HEK293 (cell line): ENCODE results near the gene SLC30A7.

Experiments
- EGR2 ChIP-seq: fragments of 450-650 bp; formaldehyde crosslinking; IDR thresholded peaks from 2 replicates; pipeline ENCODE4 v1.5.1; 2016; ENCODE audit warnings: low read depth, missing biosample characterization, missing genetic modification characterization
- GLIS2 ChIP-seq: fragments of 450-650 bp; formaldehyde crosslinking; IDR thresholded peaks from 2 replicates; pipeline ENCODE4 v1.5.1; 2016; ENCODE audit warnings: missing biosample characterization, missing genetic modification characterization
- KLF10 ChIP-seq: fragments of 450-650 bp; IDR thresholded peaks from 2 replicates; pipeline ENCODE4 v1.5.1; 2018; ENCODE audit warnings: missing biosample characterization, mild to moderate bottlenecking, missing genetic modification characterization
- MEIS1 ChIP-seq: sonication (generic); formaldehyde crosslinking; IDR thresholded peaks from 2 replicates; pipeline ENCODE4 v1.8.1; 2022; ENCODE audit warnings: missing genetic modification reagents, mild to moderate bottlenecking, borderline replicate concordance
- MYNN ChIP-seq: fragments of 450-650 bp; formaldehyde crosslinking; IDR thresholded peaks from 2 replicates; pipeline ENCODE4 v1.5.1; 2016; ENCODE audit warnings: missing biosample characterization, missing genetic modification characterization, borderline replicate concordance
- SP2 ChIP-seq: fragments of 450-650 bp; formaldehyde crosslinking; IDR thresholded peaks from 2 replicates; pipeline ENCODE4 v1.5.1; 2016; ENCODE audit warnings: missing biosample characterization, missing genetic modification characterization
- YY1 ChIP-seq: fragments of 450-650 bp; formaldehyde crosslinking; IDR thresholded peaks from 2 replicates; pipeline ENCODE4 v1.5.1; 2018; ENCODE audit warnings: missing biosample characterization, missing genetic modification characterization
- ZBTB8A ChIP-seq: fragments of 450-650 bp; formaldehyde crosslinking; IDR thresholded peaks from 2 replicates; pipeline ENCODE4 v1.5.1; 2016; ENCODE audit warnings: missing biosample characterization, missing genetic modification characterization
- ZEB2 ChIP-seq: fragments of 450-650 bp; formaldehyde crosslinking; IDR thresholded peaks from 2 replicates; pipeline ENCODE4 v1.5.1; 2016; ENCODE audit warnings: missing biosample characterization, missing genetic modification characterization
- ZNF114 ChIP-seq: fragments of 450-650 bp; formaldehyde crosslinking; IDR thresholded peaks from 2 replicates; pipeline ENCODE4 v1.5.0; 2017; ENCODE audit warnings: missing biosample characterization, missing genetic modification characterization
- ZNF221 ChIP-seq: fragments of 450-650 bp; formaldehyde crosslinking; IDR thresholded peaks from 2 replicates; pipeline ENCODE4 v1.5.1; 2017; ENCODE audit warnings: missing biosample characterization, missing genetic modification characterization, borderline replicate concordance
- ZNF501 ChIP-seq: fragments of 450-650 bp; formaldehyde crosslinking; IDR thresholded peaks from 2 replicates; pipeline ENCODE4 v1.5.1; 2016; ENCODE audit warnings: missing biosample characterization, missing genetic modification characterization
- ZNF585B ChIP-seq: fragments of 450-650 bp; formaldehyde crosslinking; IDR thresholded peaks from 2 replicates; pipeline ENCODE4 v1.5.1; 2016; ENCODE audit warnings: missing biosample characterization, missing genetic modification characterization
- ZNF76 ChIP-seq: fragments of 450-650 bp; formaldehyde crosslinking; IDR thresholded peaks from 2 replicates; pipeline ENCODE4; 2016; ENCODE audit warnings: low read depth, missing biosample characterization, missing genetic modification characterization, borderline replicate concordance
- TF ChIP-seq, protein P1 (sequence below): fragments of 450-650 bp; formaldehyde crosslinking; conservative IDR thresholded peaks from 2 replicates; pipeline ENCODE4 v1.5.1; 2016; ENCODE audit warnings: low read depth, missing biosample characterization, missing genetic modification characterization
- TF ChIP-seq, protein P2 (sequence below): fragments of 450-650 bp; formaldehyde crosslinking; IDR thresholded peaks from 2 replicates; pipeline ENCODE4 v1.5.1; 2016; ENCODE audit warnings: missing biosample characterization, missing genetic modification characterization
- TF ChIP-seq, protein P3 (sequence below): fragments of 450-650 bp; formaldehyde crosslinking; IDR thresholded peaks from 2 replicates; pipeline ENCODE4 v1.5.1; 2016; ENCODE audit warnings: missing biosample characterization, missing genetic modification characterization
- TF ChIP-seq, protein P4 (sequence below): fragments of 450-650 bp; formaldehyde crosslinking; optimal IDR thresholded peaks from 2 replicates; pipeline ENCODE3; 2016; ENCODE audit warnings: missing biosample characterization, mild to moderate bottlenecking, missing genetic modification characterization
- TF ChIP-seq, protein P5 (sequence below): fragments of 450-650 bp; formaldehyde crosslinking; conservative IDR thresholded peaks from 2 replicates; pipeline ENCODE4 v1.5.1; 2016; ENCODE audit warnings: low read depth, missing biosample characterization, missing genetic modification characterization
- TF ChIP-seq, protein P6 (sequence below): fragments of 450-650 bp; IDR thresholded peaks from 2 replicates; pipeline ENCODE4 v1.5.1; 2018; ENCODE audit warnings: missing biosample characterization, mild to moderate bottlenecking, missing genetic modification characterization

The SLC30A7 gene

DNA sequence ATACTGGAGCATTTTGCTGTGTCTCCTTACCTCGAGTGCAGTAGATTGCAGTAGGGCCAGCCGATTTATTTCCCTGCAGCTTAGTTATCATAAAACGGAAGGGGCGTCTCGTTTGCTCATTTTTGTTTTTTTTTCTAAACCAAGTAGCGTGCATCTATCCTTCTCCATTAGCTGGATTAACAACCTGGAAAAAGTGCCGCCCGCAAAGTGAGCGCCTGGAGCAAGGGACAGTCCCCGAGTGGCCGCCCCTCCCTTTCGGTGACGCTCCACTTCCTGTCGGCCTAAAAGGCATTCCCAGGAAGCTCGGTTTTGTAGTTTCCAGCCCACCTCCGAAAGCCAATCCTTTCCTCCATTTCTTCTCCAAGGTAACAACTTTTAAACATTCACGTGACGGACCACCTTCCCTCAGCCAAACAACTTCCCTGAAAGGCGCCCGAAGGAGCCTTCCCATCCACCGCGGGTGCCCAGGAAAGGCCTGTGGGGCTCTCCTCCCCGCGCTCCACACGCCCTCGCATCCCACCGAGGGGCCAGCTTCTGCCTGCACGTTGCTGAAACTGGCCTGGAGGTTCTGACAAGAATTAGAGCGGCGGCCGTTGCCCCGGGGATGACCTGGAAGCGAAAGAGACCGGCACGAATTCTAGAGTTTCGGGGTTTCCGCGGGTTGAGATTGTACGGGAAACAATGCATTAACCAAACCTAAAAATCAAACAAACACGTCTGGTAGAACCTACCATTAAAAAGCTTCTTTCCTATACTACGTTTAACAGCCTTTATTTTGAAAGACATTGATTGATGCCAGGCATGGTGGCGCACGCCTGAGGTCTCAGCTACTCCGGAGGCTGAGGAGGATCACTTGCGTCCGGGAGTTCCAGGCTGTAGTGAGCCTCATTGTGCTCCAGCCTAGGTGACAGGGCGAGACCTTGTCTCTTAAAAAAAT is 1.0 kb upstream of the SLC30A7 start, which contains the start of gene EXTL2 (continued):
- TF ChIP-seq, protein P1, sequence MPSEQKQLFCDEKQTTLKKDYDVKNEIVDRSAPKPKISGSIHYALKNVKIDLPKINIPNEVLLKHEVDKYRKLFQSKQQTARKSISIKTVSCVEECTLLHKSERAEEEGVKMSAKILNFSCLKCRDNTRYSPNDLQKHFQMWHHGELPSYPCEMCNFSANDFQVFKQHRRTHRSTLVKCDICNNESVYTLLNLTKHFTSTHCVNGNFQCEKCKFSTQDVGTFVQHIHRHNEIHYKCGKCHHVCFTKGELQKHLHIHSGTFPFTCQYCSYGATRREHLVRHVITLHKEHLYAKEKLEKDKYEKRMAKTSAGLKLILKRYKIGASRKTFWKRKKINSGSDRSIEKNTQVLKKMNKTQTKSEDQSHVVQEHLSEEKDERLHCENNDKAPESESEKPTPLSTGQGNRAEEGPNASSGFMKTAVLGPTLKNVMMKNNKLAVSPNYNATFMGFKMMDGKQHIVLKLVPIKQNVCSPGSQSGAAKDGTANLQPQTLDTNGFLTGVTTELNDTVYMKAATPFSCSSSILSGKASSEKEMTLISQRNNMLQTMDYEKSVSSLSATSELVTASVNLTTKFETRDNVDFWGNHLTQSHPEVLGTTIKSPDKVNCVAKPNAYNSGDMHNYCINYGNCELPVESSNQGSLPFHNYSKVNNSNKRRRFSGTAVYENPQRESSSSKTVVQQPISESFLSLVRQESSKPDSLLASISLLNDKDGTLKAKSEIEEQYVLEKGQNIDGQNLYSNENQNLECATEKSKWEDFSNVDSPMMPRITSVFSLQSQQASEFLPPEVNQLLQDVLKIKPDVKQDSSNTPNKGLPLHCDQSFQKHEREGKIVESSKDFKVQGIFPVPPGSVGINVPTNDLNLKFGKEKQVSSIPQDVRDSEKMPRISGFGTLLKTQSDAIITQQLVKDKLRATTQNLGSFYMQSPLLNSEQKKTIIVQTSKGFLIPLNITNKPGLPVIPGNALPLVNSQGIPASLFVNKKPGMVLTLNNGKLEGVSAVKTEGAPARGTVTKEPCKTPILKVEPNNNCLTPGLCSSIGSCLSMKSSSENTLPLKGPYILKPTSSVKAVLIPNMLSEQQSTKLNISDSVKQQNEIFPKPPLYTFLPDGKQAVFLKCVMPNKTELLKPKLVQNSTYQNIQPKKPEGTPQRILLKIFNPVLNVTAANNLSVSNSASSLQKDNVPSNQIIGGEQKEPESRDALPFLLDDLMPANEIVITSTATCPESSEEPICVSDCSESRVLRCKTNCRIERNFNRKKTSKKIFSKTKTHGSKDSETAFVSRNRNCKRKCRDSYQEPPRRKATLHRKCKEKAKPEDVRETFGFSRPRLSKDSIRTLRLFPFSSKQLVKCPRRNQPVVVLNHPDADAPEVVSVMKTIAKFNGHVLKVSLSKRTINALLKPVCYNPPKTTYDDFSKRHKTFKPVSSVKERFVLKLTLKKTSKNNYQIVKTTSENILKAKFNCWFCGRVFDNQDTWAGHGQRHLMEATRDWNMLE, result peak; percentile 49
- TF ChIP-seq MYNN, result peak; percentile 92
- no peak for TF ChIP-seq ZNF114 (tag by site-specific recombination)
- TF ChIP-seq, protein P2, sequence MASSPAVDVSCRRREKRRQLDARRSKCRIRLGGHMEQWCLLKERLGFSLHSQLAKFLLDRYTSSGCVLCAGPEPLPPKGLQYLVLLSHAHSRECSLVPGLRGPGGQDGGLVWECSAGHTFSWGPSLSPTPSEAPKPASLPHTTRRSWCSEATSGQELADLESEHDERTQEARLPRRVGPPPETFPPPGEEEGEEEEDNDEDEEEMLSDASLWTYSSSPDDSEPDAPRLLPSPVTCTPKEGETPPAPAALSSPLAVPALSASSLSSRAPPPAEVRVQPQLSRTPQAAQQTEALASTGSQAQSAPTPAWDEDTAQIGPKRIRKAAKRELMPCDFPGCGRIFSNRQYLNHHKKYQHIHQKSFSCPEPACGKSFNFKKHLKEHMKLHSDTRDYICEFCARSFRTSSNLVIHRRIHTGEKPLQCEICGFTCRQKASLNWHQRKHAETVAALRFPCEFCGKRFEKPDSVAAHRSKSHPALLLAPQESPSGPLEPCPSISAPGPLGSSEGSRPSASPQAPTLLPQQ, result 0 out of 2 replicates have a peak, but pooled peaks have one; percentile 24
- peak; percentile 95 for TF ChIP-seq ZBTB8A
- TF ChIP-seq ZNF76, result peak; percentile 95
- TF ChIP-seq MEIS1, result no peak
- peak; percentile 77; the same call in 1 of the 2 replicates for TF ChIP-seq ZEB2 (tag by site-specific recombination)
- TF ChIP-seq EGR2 (tag by site-specific recombination), result peak; percentile 62
- TF ChIP-seq ZNF585B (tag by site-specific recombination), result no peak
- no peak for TF ChIP-seq ZNF221 (tag by site-specific recombination)
- peak; percentile 68 for TF ChIP-seq GLIS2 (tag by site-specific recombination)
- 0 out of 2 replicates have a peak, but pooled peaks have one; percentile 51 for TF ChIP-seq YY1 (tag by site-specific recombination)
- TF ChIP-seq, protein P3, sequence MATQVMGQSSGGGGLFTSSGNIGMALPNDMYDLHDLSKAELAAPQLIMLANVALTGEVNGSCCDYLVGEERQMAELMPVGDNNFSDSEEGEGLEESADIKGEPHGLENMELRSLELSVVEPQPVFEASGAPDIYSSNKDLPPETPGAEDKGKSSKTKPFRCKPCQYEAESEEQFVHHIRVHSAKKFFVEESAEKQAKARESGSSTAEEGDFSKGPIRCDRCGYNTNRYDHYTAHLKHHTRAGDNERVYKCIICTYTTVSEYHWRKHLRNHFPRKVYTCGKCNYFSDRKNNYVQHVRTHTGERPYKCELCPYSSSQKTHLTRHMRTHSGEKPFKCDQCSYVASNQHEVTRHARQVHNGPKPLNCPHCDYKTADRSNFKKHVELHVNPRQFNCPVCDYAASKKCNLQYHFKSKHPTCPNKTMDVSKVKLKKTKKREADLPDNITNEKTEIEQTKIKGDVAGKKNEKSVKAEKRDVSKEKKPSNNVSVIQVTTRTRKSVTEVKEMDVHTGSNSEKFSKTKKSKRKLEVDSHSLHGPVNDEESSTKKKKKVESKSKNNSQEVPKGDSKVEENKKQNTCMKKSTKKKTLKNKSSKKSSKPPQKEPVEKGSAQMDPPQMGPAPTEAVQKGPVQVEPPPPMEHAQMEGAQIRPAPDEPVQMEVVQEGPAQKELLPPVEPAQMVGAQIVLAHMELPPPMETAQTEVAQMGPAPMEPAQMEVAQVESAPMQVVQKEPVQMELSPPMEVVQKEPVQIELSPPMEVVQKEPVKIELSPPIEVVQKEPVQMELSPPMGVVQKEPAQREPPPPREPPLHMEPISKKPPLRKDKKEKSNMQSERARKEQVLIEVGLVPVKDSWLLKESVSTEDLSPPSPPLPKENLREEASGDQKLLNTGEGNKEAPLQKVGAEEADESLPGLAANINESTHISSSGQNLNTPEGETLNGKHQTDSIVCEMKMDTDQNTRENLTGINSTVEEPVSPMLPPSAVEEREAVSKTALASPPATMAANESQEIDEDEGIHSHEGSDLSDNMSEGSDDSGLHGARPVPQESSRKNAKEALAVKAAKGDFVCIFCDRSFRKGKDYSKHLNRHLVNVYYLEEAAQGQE (tag by site-specific recombination), result peak; percentile 89
- peak; percentile 82 for TF ChIP-seq KLF10 (tag by site-specific recombination)
- TF ChIP-seq, protein P4, sequence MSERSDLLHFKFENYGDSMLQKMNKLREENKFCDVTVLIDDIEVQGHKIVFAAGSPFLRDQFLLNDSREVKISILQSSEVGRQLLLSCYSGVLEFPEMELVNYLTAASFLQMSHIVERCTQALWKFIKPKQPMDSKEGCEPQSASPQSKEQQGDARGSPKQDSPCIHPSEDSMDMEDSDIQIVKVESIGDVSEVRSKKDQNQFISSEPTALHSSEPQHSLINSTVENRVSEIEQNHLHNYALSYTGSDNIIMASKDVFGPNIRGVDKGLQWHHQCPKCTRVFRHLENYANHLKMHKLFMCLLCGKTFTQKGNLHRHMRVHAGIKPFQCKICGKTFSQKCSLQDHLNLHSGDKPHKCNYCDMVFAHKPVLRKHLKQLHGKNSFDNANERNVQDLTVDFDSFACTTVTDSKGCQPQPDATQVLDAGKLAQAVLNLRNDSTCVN, result peak; percentile 50
- peak; percentile 92 for TF ChIP-seq SP2 (tag by site-specific recombination)
- TF ChIP-seq, protein P5, sequence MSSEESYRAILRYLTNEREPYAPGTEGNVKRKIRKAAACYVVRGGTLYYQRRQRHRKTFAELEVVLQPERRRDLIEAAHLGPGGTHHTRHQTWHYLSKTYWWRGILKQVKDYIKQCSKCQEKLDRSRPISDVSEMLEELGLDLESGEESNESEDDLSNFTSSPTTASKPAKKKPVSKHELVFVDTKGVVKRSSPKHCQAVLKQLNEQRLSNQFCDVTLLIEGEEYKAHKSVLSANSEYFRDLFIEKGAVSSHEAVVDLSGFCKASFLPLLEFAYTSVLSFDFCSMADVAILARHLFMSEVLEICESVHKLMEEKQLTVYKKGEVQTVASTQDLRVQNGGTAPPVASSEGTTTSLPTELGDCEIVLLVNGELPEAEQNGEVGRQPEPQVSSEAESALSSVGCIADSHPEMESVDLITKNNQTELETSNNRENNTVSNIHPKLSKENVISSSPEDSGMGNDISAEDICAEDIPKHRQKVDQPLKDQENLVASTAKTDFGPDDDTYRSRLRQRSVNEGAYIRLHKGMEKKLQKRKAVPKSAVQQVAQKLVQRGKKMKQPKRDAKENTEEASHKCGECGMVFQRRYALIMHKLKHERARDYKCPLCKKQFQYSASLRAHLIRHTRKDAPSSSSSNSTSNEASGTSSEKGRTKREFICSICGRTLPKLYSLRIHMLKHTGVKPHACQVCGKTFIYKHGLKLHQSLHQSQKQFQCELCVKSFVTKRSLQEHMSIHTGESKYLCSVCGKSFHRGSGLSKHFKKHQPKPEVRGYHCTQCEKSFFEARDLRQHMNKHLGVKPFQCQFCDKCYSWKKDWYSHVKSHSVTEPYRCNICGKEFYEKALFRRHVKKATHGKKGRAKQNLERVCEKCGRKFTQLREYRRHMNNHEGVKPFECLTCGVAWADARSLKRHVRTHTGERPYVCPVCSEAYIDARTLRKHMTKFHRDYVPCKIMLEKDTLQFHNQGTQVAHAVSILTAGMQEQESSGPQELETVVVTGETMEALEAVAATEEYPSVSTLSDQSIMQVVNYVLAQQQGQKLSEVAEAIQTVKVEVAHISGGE, result peak; percentile 84
- peak; percentile 10; the same call in 1 of the 2 replicates for TF ChIP-seq ZNF501 (tag by site-specific recombination)
- TF ChIP-seq, protein P6, sequence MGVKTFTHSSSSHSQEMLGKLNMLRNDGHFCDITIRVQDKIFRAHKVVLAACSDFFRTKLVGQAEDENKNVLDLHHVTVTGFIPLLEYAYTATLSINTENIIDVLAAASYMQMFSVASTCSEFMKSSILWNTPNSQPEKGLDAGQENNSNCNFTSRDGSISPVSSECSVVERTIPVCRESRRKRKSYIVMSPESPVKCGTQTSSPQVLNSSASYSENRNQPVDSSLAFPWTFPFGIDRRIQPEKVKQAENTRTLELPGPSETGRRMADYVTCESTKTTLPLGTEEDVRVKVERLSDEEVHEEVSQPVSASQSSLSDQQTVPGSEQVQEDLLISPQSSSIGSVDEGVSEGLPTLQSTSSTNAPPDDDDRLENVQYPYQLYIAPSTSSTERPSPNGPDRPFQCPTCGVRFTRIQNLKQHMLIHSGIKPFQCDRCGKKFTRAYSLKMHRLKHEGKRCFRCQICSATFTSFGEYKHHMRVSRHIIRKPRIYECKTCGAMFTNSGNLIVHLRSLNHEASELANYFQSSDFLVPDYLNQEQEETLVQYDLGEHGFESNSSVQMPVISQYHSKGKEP (tag by site-specific recombination), result peak; percentile 92
